H1 (cell line): ENCODE data around the gene NAGS. TPM values are rescaled to one million over a fixed set of nuclear protein-coding genes. Genes with fewer than 3 reads are reported as not detected.

ENCODE experiments used
- CTCF ChIA-PET: fragments of 300-600 bp; sonication (Branson Sonifier 250); formaldehyde crosslinking; loops from one replicate; lab custom pipeline; 2021; ENCODE audit not compliant: partially characterized antibody; lab: Charles Lee
- POLR2A ChIA-PET: fragments of 300-600 bp; sonication (Branson Sonifier 250); formaldehyde crosslinking; loops from one replicate; lab custom pipeline; 2021; ENCODE audit warnings: inconsistent platforms; ENCODE audit not compliant: partially characterized antibody; lab: Charles Lee
- DNase-seq, 2 experiments: peaks; one replicate each; pipeline versions ENCODE4 v3.0.0 to v3.0.0-alpha.2; 2010 to 2022; ENCODE audit warnings: low spot score in 2 of 2, low read depth in 1 of 2, mixed read lengths in 1 of 2
- FAIRE-seq: peaks from 2 replicates; lab custom pipeline; 2011; peaks lifted over from hg19 to GRCh38; lab: Jason Lieb, UNC
- H2AFZ ChIP-seq: 2 replicates; pipeline ENCODE4 v1.8.1; 2012; ENCODE audit warnings: low read length, inconsistent platforms
- H2AK5ac ChIP-seq: 2 replicates; pipeline ENCODE4 v1.6.1; 2013; ENCODE audit warnings: low read depth, low read length
- H2BK120ac ChIP-seq: replicated peaks from 2 replicates; pipeline ENCODE3; 2013; ENCODE audit warnings: low read depth, low read length, inconsistent platforms
- H2BK12ac ChIP-seq: 2 replicates; pipeline ENCODE4 v1.6.1; 2013; ENCODE audit warnings: low read depth, low read length
- H2BK15ac ChIP-seq: 2 replicates; pipeline ENCODE4 v1.6.1; 2013; ENCODE audit warnings: low read length
- H2BK20ac ChIP-seq: 2 replicates; pipeline ENCODE4 v1.6.1; 2013; ENCODE audit warnings: low read length
- H2BK5ac ChIP-seq: 2 replicates; pipeline ENCODE4 v1.6.1; 2013; ENCODE audit warnings: low read depth, low read length
- H3K14ac ChIP-seq: 2 replicates; pipeline ENCODE4 v1.6.1; 2013; ENCODE audit warnings: inconsistent platforms; ENCODE audit not compliant: insufficient read length
- H3K18ac ChIP-seq: 2 replicates; pipeline ENCODE4 v1.6.1; 2013; ENCODE audit warnings: low read length; ENCODE audit errors: extremely low read depth
- H3K23ac ChIP-seq: 2 replicates; pipeline ENCODE4 v1.6.1; 2013; ENCODE audit warnings: inconsistent platforms; ENCODE audit not compliant: insufficient read length
- H3K23me2 ChIP-seq: 2 replicates; pipeline ENCODE4 v1.6.1; 2013; ENCODE audit warnings: low read depth, low read length
- H3K27ac ChIP-seq: 2 replicates; pipeline ENCODE4 v1.6.1; 2011; ENCODE audit warnings: low read depth, low read length, inconsistent platforms
- H3K27me3 ChIP-seq, 4 experiments: replicated peaks in 1 of 4; 1 replicate in 1 of 4; 2 replicates in 3 of 4; pipeline versions ENCODE4 v1.6.1 to v1.8.1; 2011 to 2013; ENCODE audit warnings: low read length in 3 of 4, mild to moderate bottlenecking in 3 of 4, inconsistent platforms in 2 of 4, mixed read lengths in 2 of 4, moderate library complexity in 1 of 4; ENCODE audit not compliant: control insufficient read depth in 3 of 4, insufficient read depth in 3 of 4; ENCODE audit errors: extremely low read depth in 1 of 4
- H3K36me3 ChIP-seq, 4 experiments: 2 replicates each; pipeline versions ENCODE4 v1.6.1 to v1.8.1; 2011 to 2013; ENCODE audit warnings: mild to moderate bottlenecking in 4 of 4, low read length in 3 of 4, moderate library complexity in 2 of 4, control low read depth in 1 of 4, inconsistent platforms in 1 of 4; ENCODE audit not compliant: insufficient read depth in 4 of 4, control insufficient read depth in 2 of 4
- H3K4ac ChIP-seq: replicated peaks from 2 replicates; pipeline ENCODE3; 2013; ENCODE audit warnings: low read length, low read depth, mixed read lengths, inconsistent platforms; ENCODE audit not compliant: insufficient read length
- H3K4me1 ChIP-seq, 4 experiments: replicated peaks in 1 of 4; 1 replicate in 1 of 4; 2 replicates in 3 of 4; pipeline versions ENCODE4 v1.6.1 to v1.8.1; 2011 to 2013; ENCODE audit warnings: low read length in 3 of 4, inconsistent platforms in 2 of 4, mixed read lengths in 1 of 4; ENCODE audit not compliant: insufficient read depth in 4 of 4, control insufficient read depth in 3 of 4
- H3K4me2 ChIP-seq, 2 experiments: 2 replicates each; pipeline versions ENCODE4 v1.6.1 to v1.8.1; 2011 to 2013; ENCODE audit warnings: low read depth in 2 of 2, low read length in 2 of 2, control low read depth in 1 of 2, inconsistent platforms in 1 of 2, mild to moderate bottlenecking in 1 of 2; ENCODE audit not compliant: insufficient read depth in 1 of 2
- H3K4me3 ChIP-seq, 4 experiments: fragments of 200-600, 300-600 bp in 1 of 4; sonication (generic), shearing (Covaris generic), sonication (Bioruptor Twin) in 1 of 4; 2 replicates each; pipeline versions ENCODE4 v1.5.1 to v1.8.1; 2011 to 2016; ENCODE audit warnings: low read length in 4 of 4, low read depth in 3 of 4, control low read depth in 2 of 4, inconsistent platforms in 2 of 4, mild to moderate bottlenecking in 2 of 4, mixed read lengths in 1 of 4, moderate library complexity in 1 of 4; ENCODE audit not compliant: insufficient read depth in 2 of 4; ENCODE audit errors: extremely low read depth in 1 of 4
- H3K56ac ChIP-seq: replicated peaks from 2 replicates; pipeline ENCODE3; 2013; ENCODE audit warnings: low read depth, mild to moderate bottlenecking, mixed read lengths, low read length, inconsistent platforms; ENCODE audit not compliant: insufficient read length
- H3K79me1 ChIP-seq: 2 replicates; pipeline ENCODE4 v1.6.1; 2013; ENCODE audit warnings: low read depth, low read length, control low read depth
- H3K79me2 ChIP-seq, 2 experiments: 2 replicates each; pipeline versions ENCODE4 v1.6.1 to v1.8.1; 2012 to 2013; ENCODE audit warnings: low read length in 2 of 2, mild to moderate bottlenecking in 2 of 2, inconsistent platforms in 1 of 2; ENCODE audit not compliant: insufficient read depth in 2 of 2, control insufficient read depth in 1 of 2
- H3K9ac ChIP-seq, 4 experiments: replicated peaks in 1 of 4; 1 replicate in 1 of 4; 2 replicates in 3 of 4; pipeline versions ENCODE4 v1.6.1 to v1.8.1; 2011 to 2013; ENCODE audit warnings: low read depth in 3 of 4, low read length in 3 of 4, control low read depth in 2 of 4, mild to moderate bottlenecking in 2 of 4, moderate library complexity in 2 of 4, inconsistent platforms in 1 of 4; ENCODE audit errors: extremely low read depth in 1 of 4
- H3K9me3 ChIP-seq, 2 experiments: 2 replicates each; pipeline versions ENCODE4 v1.6.1 to v1.8.1; 2012 to 2013; ENCODE audit warnings: mild to moderate bottlenecking in 2 of 2, moderate library complexity in 2 of 2, control low read depth in 1 of 2, inconsistent platforms in 1 of 2, low read depth in 1 of 2, low read length in 1 of 2, mixed read lengths in 1 of 2; ENCODE audit not compliant: insufficient read depth in 2 of 2
- H4K20me1 ChIP-seq, 2 experiments: replicated peaks in 1 of 2; 2 replicates each; pipeline versions ENCODE3 to v1.8.1; 2011 to 2013; ENCODE audit warnings: inconsistent platforms in 2 of 2, low read length in 2 of 2, mild to moderate bottlenecking in 1 of 2; ENCODE audit not compliant: insufficient read depth in 2 of 2, control insufficient read depth in 1 of 2
- H4K5ac ChIP-seq: 2 replicates; pipeline ENCODE4 v1.6.1; 2013; ENCODE audit warnings: low read length, low read depth, mixed read lengths, inconsistent platforms; ENCODE audit not compliant: insufficient read length
- H4K8ac ChIP-seq: 2 replicates; pipeline ENCODE4 v1.8.0; 2013; ENCODE audit warnings: mild to moderate bottlenecking, moderate library complexity, low read length, inconsistent platforms; ENCODE audit not compliant: insufficient read depth; ENCODE audit errors: extremely low read depth
- H4K91ac ChIP-seq: replicated peaks from 2 replicates; pipeline ENCODE3; 2013; ENCODE audit warnings: low read length, mixed read lengths, inconsistent platforms; ENCODE audit not compliant: insufficient read length
- NRF1 ChIP-seq: IDR thresholded peaks from 2 replicates; pipeline ENCODE4 v1.6.1; 2011; ENCODE audit warnings: mild to moderate bottlenecking, low read depth, low read length, improper control_type of control experiment
- POLR2A ChIP-seq, 2 experiments: IDR thresholded peaks; 1 replicate in 1 of 2; 2 replicates in 1 of 2; pipeline ENCODE4 v1.6.1; 2011; ENCODE audit warnings: low read depth in 2 of 2, low read length in 2 of 2, mild to moderate bottlenecking in 2 of 2; ENCODE audit errors: control extremely low read depth in 1 of 2
- SIX5 ChIP-seq: IDR thresholded peaks from 2 replicates; pipeline ENCODE4 v1.6.1; 2011; ENCODE audit warnings: mild to moderate bottlenecking, low read depth, low read length
- WGBS, 2 experiments: shearing (Covaris generic) in 1 of 2; methylation state at CpG; one replicate each; pipeline versions ENCODE4 v1.1.6 to v1.1.7; 2013 to 2015; ENCODE audit warnings: low lambda C conversion rate in 2 of 2, mixed read lengths in 2 of 2, inconsistent platforms in 1 of 2, low coverage in 1 of 2, missing lambda C conversion rate in 1 of 2; ENCODE audit not compliant: insufficient replicate concordance in 2 of 2, insufficient coverage in 1 of 2, insufficient read length in 1 of 2; ENCODE audit errors: extremely low coverage in 1 of 2, missing lambda C conversion rate in 1 of 2; 5-methylcytosine and 5-hydroxymethylcytosine counted together
- polyA plus RNA-seq, 7 experiments: library from polyadenylated mRNA; depleted of rRNA in 3 of 7; stranded (reverse) in 5 of 7; unstranded in 2 of 7; fragments of >200 nt in 5 of 7; fragments of 200-250 nt in 2 of 7; gene quantifications; 1 replicate in 5 of 7; 2 replicates in 1 of 7; 4 replicates in 1 of 7; pipeline versions ENCODE4 v1.2.1 to v1.2.3, GENCODE V29; 2011 to 2013; ENCODE audit warnings: missing spikeins in 2 of 7, mixed read lengths in 2 of 7
- total RNA-seq: library from RNA; stranded (reverse); fragmentation: NEBNext Ultra II Directional; extraction: Animal tissue kit (Norgen Biotek cat#: 25700); gene quantifications from 2 replicates; pipeline ENCODE4 v1.2.1, GENCODE V29; 2021

Gene NAGS
- total and polyA plus RNA-seq, 2 of the 8 experiments (the other 6 are each of a cell fraction or from before 2014, with no cell fraction given): 4.0 to 5.1 TPM

DNA sequence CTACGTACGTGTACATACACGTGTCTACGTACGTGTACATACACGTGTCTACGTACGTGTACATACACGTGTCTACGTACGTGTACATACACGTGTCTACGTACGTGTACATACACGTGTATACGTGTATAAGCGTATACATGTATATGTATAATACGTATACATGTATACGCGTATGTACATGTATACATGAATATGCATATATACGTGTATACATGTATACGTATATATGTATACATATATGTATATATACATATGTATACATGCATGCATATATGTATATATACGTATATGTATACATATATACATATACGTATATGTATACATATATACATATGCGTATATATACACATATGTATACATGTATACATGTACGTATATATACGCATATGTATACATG, 28.5 kb upstream of the NAGS start:
- H3K4ac ChIP-seq: no peak overlapping the region
- no peak overlapping the region for H3K4me2 ChIP-seq
- H3K27me3 ChIP-seq: no peaks in the 10 kb centered on the region
- no peak overlapping the region for H2BK12ac ChIP-seq
- TF ChIP-seq SIX5 (no peak), POLR2A (IDR thresholded peaks at IDR 0.05; ENCODE audit: control extremely low read depth in 1 of 2, low read depth in 2 of 2, low read length in 2 of 2) (no peak), NRF1 (no peak)
- no peak overlapping the region for H2AFZ ChIP-seq
- no peaks in the 10 kb centered on the region for H3K9me3 ChIP-seq
- H2BK15ac ChIP-seq: no peak overlapping the region
- H2BK5ac ChIP-seq: no peak overlapping the region
- no peak overlapping the region for H2AK5ac ChIP-seq
- no peak overlapping the region for H4K5ac ChIP-seq
- no peaks in the 10 kb centered on the region for H3K36me3 ChIP-seq
- no peaks in the 10 kb centered on the region for H4K20me1 ChIP-seq
- H2BK20ac ChIP-seq: no peak overlapping the region
- no peaks in the 10 kb centered on the region for H3K79me1 ChIP-seq
- no peak overlapping the region for H3K56ac ChIP-seq
- DNase-seq: no peak
- no peak overlapping the region for H3K14ac ChIP-seq
- no peaks in the 10 kb centered on the region for H3K79me2 ChIP-seq
- H4K8ac ChIP-seq: no peak overlapping the region
- 70% methylated on average over 15 of the region's 27 CpGs; no CpG with 5 or more reads in 1 of the 2 experiments for WGBS, 2 experiments
- H3K18ac ChIP-seq: no peak overlapping the region
- H3K23ac ChIP-seq: no peak overlapping the region
- no peak overlapping the region for H4K91ac ChIP-seq
- H2BK120ac ChIP-seq: no peak overlapping the region
- FAIRE-seq: no peak
- CTCF ChIA-PET: interaction anchor here (2.0 kb wide), 1 partner anchor 32 kb away, joined by 9 read pairs; no protein-coding TSS in a partner anchor
- H3K9ac ChIP-seq: no peak overlapping the region
- H3K23me2 ChIP-seq: no peaks in the 10 kb centered on the region
- no peak overlapping the region for H3K27ac ChIP-seq
- no peak overlapping the region for H3K4me3 ChIP-seq
- POLR2A ChIA-PET: interaction anchor here (1.7 kb wide), 1 partner anchor 31 kb away, joined by 3 read pairs; no protein-coding TSS in a partner anchor
- H3K4me1 ChIP-seq: no peaks in the 10 kb centered on the region
